ENCODE results near the gene PATJ. TPM values are rescaled to one million over a fixed set of nuclear protein-coding genes. Genes with fewer than 3 reads are reported as not detected.

PATJ gene
- total RNA-seq, 1 experiment from 2014 or later: 47.3 TPM

DNA sequence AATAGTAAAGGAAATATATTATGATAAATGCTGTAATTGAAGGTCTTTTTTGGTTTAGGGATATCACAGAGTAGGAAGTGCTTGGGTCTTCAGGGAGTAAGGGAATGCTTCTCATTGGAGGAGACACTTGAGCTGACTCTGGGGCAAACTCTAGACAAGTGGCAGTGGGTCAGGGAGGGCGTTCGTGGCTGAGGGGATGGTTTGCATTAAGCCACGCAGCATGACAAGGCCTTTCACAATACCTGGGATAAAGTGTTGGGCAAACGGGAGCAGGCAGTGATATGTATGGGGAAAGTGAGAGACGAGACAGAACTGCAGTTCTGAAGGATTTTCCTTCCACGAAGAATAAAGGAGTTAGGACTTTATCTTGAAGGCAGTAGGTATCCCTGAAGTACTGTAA, 109.0 kb downstream of the PATJ start:
- H3K9ac ChIP-seq (ENCODE audit: extremely low read depth, insufficient read length, low read length): no peak overlapping the region
- no peaks in the 10 kb centered on the region for H3K9me3 Mint-ChIP-seq
- H2BK20ac ChIP-seq (ENCODE audit: low read depth, low read length, poor library complexity, severe bottlenecking): no peak overlapping the region
- H2AFZ ChIP-seq (ENCODE audit: low read length): no peak overlapping the region
- peaks cover 4 to 9% (median 6%) of the 10 kb centered on the region in 3 experiments; a peak in 4 of 7 replicates for H3K36me3 Mint-ChIP-seq (ENCODE audit: insufficient read depth in 1 of 3, low read depth in 3 of 3)
- no peak overlapping the region for H3K4ac ChIP-seq (ENCODE audit: low read depth, low read length)
- no peak overlapping the region for H4K8ac ChIP-seq (replicated peaks; ENCODE audit: insufficient read length, low read depth, low read length)
- no peaks in the 10 kb centered on the region for H3K79me2 ChIP-seq (ENCODE audit: insufficient read depth, low read length)
- no peak overlapping the region for H2BK12ac ChIP-seq (ENCODE audit: insufficient read length, low read depth, low read length)
- no peak overlapping the region for H3K56ac ChIP-seq (ENCODE audit: insufficient read length, low read depth, low read length)
- no peak overlapping the region for H4K91ac ChIP-seq (ENCODE audit: insufficient read length, low read depth, low read length)
- H3K4me3 Mint-ChIP-seq: no peak overlapping the region
- no CpG with 5 or more reads among the region's 6 CpGs for WGBS (ENCODE audit: extremely low coverage, insufficient read length, low lambda C conversion rate)
- TF ChIP-seq, protein P1, sequence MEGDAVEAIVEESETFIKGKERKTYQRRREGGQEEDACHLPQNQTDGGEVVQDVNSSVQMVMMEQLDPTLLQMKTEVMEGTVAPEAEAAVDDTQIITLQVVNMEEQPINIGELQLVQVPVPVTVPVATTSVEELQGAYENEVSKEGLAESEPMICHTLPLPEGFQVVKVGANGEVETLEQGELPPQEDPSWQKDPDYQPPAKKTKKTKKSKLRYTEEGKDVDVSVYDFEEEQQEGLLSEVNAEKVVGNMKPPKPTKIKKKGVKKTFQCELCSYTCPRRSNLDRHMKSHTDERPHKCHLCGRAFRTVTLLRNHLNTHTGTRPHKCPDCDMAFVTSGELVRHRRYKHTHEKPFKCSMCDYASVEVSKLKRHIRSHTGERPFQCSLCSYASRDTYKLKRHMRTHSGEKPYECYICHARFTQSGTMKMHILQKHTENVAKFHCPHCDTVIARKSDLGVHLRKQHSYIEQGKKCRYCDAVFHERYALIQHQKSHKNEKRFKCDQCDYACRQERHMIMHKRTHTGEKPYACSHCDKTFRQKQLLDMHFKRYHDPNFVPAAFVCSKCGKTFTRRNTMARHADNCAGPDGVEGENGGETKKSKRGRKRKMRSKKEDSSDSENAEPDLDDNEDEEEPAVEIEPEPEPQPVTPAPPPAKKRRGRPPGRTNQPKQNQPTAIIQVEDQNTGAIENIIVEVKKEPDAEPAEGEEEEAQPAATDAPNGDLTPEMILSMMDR (conservative IDR thresholded peaks at IDR 0.05): no peak
- H2BK120ac ChIP-seq (ENCODE audit: low read depth, low read length, poor library complexity, severe bottlenecking): no peak overlapping the region
- no peak overlapping the region for H2AK5ac ChIP-seq (ENCODE audit: insufficient read length, low read length)
- H3K18ac ChIP-seq (ENCODE audit: insufficient read length, low read depth, low read length): no peak overlapping the region
- H3K27ac Mint-ChIP-seq: peak overlapping the region in 2 of 3 experiments; percentile 40 to 77; a peak in 4 of 7 replicates
- H3T11ph ChIP-seq (ENCODE audit: low read length): no peak overlapping the region
- H4K20me1 ChIP-seq (ENCODE audit: control insufficient read depth, insufficient read depth, insufficient read length): no peaks in the 10 kb centered on the region
- no peak overlapping the region for H2BK5ac ChIP-seq (ENCODE audit: insufficient read length, low read length)
- H4K5ac ChIP-seq (ENCODE audit: insufficient read length, low read depth, low read length): no peak overlapping the region
- no peak overlapping the region for H3K14ac ChIP-seq (ENCODE audit: insufficient read depth, low read length)
- no peaks in the 10 kb centered on the region for H3K79me1 ChIP-seq (ENCODE audit: insufficient read depth, low read depth, low read length, poor library complexity, severe bottlenecking)
- no peak overlapping the region for H3K4me2 ChIP-seq (ENCODE audit: insufficient read depth, insufficient read length, low read length)
- no peak overlapping the region for H3K27ac ChIP-seq (ENCODE audit: insufficient read length, low read depth, low read length)
- H3K23ac ChIP-seq (ENCODE audit: insufficient read length, low read depth, low read length): no peak overlapping the region
- no peaks in the 10 kb centered on the region for H3K23me2 ChIP-seq (ENCODE audit: insufficient read length, low read depth, low read length, poor library complexity, severe bottlenecking)
- no peaks in the 10 kb centered on the region for H3K27me3 ChIP-seq (ENCODE audit: insufficient read depth, low read length)
- H3K4me1 ChIP-seq (ENCODE audit: insufficient read depth, low read length): no peaks in the 10 kb centered on the region
- no peaks in the 10 kb centered on the region for H3K9me3 ChIP-seq (ENCODE audit: control insufficient read depth, low read depth, low read length)
- peaks cover 17 to 20% of the 10 kb centered on the region in 2 experiments for H3K4me1 Mint-ChIP-seq
- H2BK15ac ChIP-seq (ENCODE audit: low read depth, low read length): no peak overlapping the region
- no peaks in the 10 kb centered on the region for H3K27me3 Mint-ChIP-seq (ENCODE audit: low read depth)
- no peak for DNase-seq

Measured in H9 (cell line).